Fibroblast of skin of right quadriceps (primary cell): ENCODE measurements around the gene MAPK4.

Experiments used
- DNase-seq: peaks from one replicate; pipeline ENCODE4 v3.0.0-alpha.2; 2013

MAPK4 gene

GRCh38 chr18:50656841-50657470 lies 97.1 kb downstream of the MAPK4 start:
- no peak for DNase-seq

- no peak for DNase-seq
These were observed 98.7 kb downstream of the MAPK4 start for GRCh38 chr18:50658601-50659000.

GRCh38 chr18:50659091-50660003 lies 99.5 kb downstream of the MAPK4 start:
- DNase-seq, result peak; percentile 5

- DNase-seq, result no peak
These were observed 101.1 kb downstream of the MAPK4 start for GRCh38 chr18:50661013-50661412.

- no peak for DNase-seq
These were observed 102.3 kb downstream of the MAPK4 start for GRCh38 chr18:50662177-50662576.

GRCh38 chr18:50662775-50663383 lies 103.0 kb downstream of the MAPK4 start:
- DNase-seq, result no peak

- DNase-seq, result no peak
These were observed 103.9 kb downstream of the MAPK4 start for GRCh38 chr18:50663626-50664441.

GRCh38 chr18:50665015-50665414 lies 105.1 kb downstream of the MAPK4 start:
- no peak for DNase-seq

GRCh38 chr18:50665519-50665918 lies 105.6 kb downstream of the MAPK4 start:
- no peak for DNase-seq

- no peak for DNase-seq
These were observed 106.6 kb downstream of the MAPK4 start for GRCh38 chr18:50666536-50666935.

GRCh38 chr18:50671376-50671775 lies 111.5 kb downstream of the MAPK4 start:
- no peak for DNase-seq

GRCh38 chr18:50674307-50674980 lies 114.6 kb downstream of the MAPK4 start:
- DNase-seq, result no peak

GRCh38 chr18:50675043-50675442 lies 115.2 kb downstream of the MAPK4 start:
- DNase-seq, result no peak

GRCh38 chr18:50678651-50679050 lies 118.8 kb downstream of the MAPK4 start:
- DNase-seq, result no peak

- no peak for DNase-seq
These were observed 119.2 kb downstream of the MAPK4 start for GRCh38 chr18:50679056-50679455.

GRCh38 chr18:50679656-50680055 lies 119.8 kb downstream of the MAPK4 start:
- no peak for DNase-seq

GRCh38 chr18:50680966-50681365 lies 121.1 kb downstream of the MAPK4 start:
- DNase-seq, result no peak

- no peak for DNase-seq
These were observed 123.0 kb downstream of the MAPK4 start for GRCh38 chr18:50682852-50683251.

GRCh38 chr18:50686409-50686808 lies 126.5 kb downstream of the MAPK4 start:
- DNase-seq, result no peak

- DNase-seq, result no peak
These were observed 127.6 kb downstream of the MAPK4 start for GRCh38 chr18:50687491-50687890.

- DNase-seq, result no peak
These were observed 129.7 kb downstream of the MAPK4 start for GRCh38 chr18:50689578-50689977.

- DNase-seq, result no peak
These were observed 134.3 kb downstream of the MAPK4 start for GRCh38 chr18:50694147-50694546.
